H1 (cell line): ENCODE data around the gene STX10. TPM values are rescaled to one million over a fixed set of nuclear protein-coding genes. Genes with fewer than 3 reads are reported as not detected.

Experiments
- CTCF ChIA-PET: fragments of 300-600 bp; sonication (Branson Sonifier 250); formaldehyde crosslinking; loops from one replicate; lab custom pipeline; 2021; ENCODE audit not compliant: partially characterized antibody; lab: Charles Lee
- POLR2A ChIA-PET: fragments of 300-600 bp; sonication (Branson Sonifier 250); formaldehyde crosslinking; loops from one replicate; lab custom pipeline; 2021; ENCODE audit warnings: inconsistent platforms; ENCODE audit not compliant: partially characterized antibody; lab: Charles Lee
- DNase-seq, 2 experiments: peaks; one replicate each; pipeline versions ENCODE4 v3.0.0 to v3.0.0-alpha.2; 2010 to 2022; ENCODE audit warnings: low spot score in 2 of 2, low read depth in 1 of 2, mixed read lengths in 1 of 2
- FAIRE-seq: peaks from 2 replicates; lab custom pipeline; 2011; peaks lifted over from hg19 to GRCh38; lab: Jason Lieb, UNC
- H2AFZ ChIP-seq: 2 replicates; pipeline ENCODE4 v1.8.1; 2012; ENCODE audit warnings: low read length, inconsistent platforms
- H2AK5ac ChIP-seq: 2 replicates; pipeline ENCODE4 v1.6.1; 2013; ENCODE audit warnings: low read depth, low read length
- H2BK120ac ChIP-seq: replicated peaks from 2 replicates; pipeline ENCODE3; 2013; ENCODE audit warnings: low read depth, low read length, inconsistent platforms
- H2BK12ac ChIP-seq: 2 replicates; pipeline ENCODE4 v1.6.1; 2013; ENCODE audit warnings: low read depth, low read length
- H2BK15ac ChIP-seq: 2 replicates; pipeline ENCODE4 v1.6.1; 2013; ENCODE audit warnings: low read length
- H2BK20ac ChIP-seq: 2 replicates; pipeline ENCODE4 v1.6.1; 2013; ENCODE audit warnings: low read length
- H2BK5ac ChIP-seq: 2 replicates; pipeline ENCODE4 v1.6.1; 2013; ENCODE audit warnings: low read depth, low read length
- H3K14ac ChIP-seq: 2 replicates; pipeline ENCODE4 v1.6.1; 2013; ENCODE audit warnings: inconsistent platforms; ENCODE audit not compliant: insufficient read length
- H3K18ac ChIP-seq: 2 replicates; pipeline ENCODE4 v1.6.1; 2013; ENCODE audit warnings: low read length; ENCODE audit errors: extremely low read depth
- H3K23ac ChIP-seq: 2 replicates; pipeline ENCODE4 v1.6.1; 2013; ENCODE audit warnings: inconsistent platforms; ENCODE audit not compliant: insufficient read length
- H3K23me2 ChIP-seq: 2 replicates; pipeline ENCODE4 v1.6.1; 2013; ENCODE audit warnings: low read depth, low read length
- H3K27ac ChIP-seq: 2 replicates; pipeline ENCODE4 v1.6.1; 2011; ENCODE audit warnings: low read depth, low read length, inconsistent platforms
- H3K27me3 ChIP-seq, 4 experiments: replicated peaks in 1 of 4; 1 replicate in 1 of 4; 2 replicates in 3 of 4; pipeline versions ENCODE4 v1.6.1 to v1.8.1; 2011 to 2013; ENCODE audit warnings: low read length in 3 of 4, mild to moderate bottlenecking in 3 of 4, inconsistent platforms in 2 of 4, mixed read lengths in 2 of 4, moderate library complexity in 1 of 4; ENCODE audit not compliant: control insufficient read depth in 3 of 4, insufficient read depth in 3 of 4; ENCODE audit errors: extremely low read depth in 1 of 4
- H3K36me3 ChIP-seq, 4 experiments: 2 replicates each; pipeline versions ENCODE4 v1.6.1 to v1.8.1; 2011 to 2013; ENCODE audit warnings: mild to moderate bottlenecking in 4 of 4, low read length in 3 of 4, moderate library complexity in 2 of 4, control low read depth in 1 of 4, inconsistent platforms in 1 of 4; ENCODE audit not compliant: insufficient read depth in 4 of 4, control insufficient read depth in 2 of 4
- H3K4ac ChIP-seq: replicated peaks from 2 replicates; pipeline ENCODE3; 2013; ENCODE audit warnings: low read length, low read depth, mixed read lengths, inconsistent platforms; ENCODE audit not compliant: insufficient read length
- H3K4me1 ChIP-seq, 4 experiments: replicated peaks in 1 of 4; 1 replicate in 1 of 4; 2 replicates in 3 of 4; pipeline versions ENCODE4 v1.6.1 to v1.8.1; 2011 to 2013; ENCODE audit warnings: low read length in 3 of 4, inconsistent platforms in 2 of 4, mixed read lengths in 1 of 4; ENCODE audit not compliant: insufficient read depth in 4 of 4, control insufficient read depth in 3 of 4
- H3K4me2 ChIP-seq, 2 experiments: 2 replicates each; pipeline versions ENCODE4 v1.6.1 to v1.8.1; 2011 to 2013; ENCODE audit warnings: low read depth in 2 of 2, low read length in 2 of 2, control low read depth in 1 of 2, inconsistent platforms in 1 of 2, mild to moderate bottlenecking in 1 of 2; ENCODE audit not compliant: insufficient read depth in 1 of 2
- H3K4me3 ChIP-seq, 4 experiments: fragments of 200-600, 300-600 bp in 1 of 4; sonication (generic), shearing (Covaris generic), sonication (Bioruptor Twin) in 1 of 4; 2 replicates each; pipeline versions ENCODE4 v1.5.1 to v1.8.1; 2011 to 2016; ENCODE audit warnings: low read length in 4 of 4, low read depth in 3 of 4, control low read depth in 2 of 4, inconsistent platforms in 2 of 4, mild to moderate bottlenecking in 2 of 4, mixed read lengths in 1 of 4, moderate library complexity in 1 of 4; ENCODE audit not compliant: insufficient read depth in 2 of 4; ENCODE audit errors: extremely low read depth in 1 of 4
- H3K56ac ChIP-seq: replicated peaks from 2 replicates; pipeline ENCODE3; 2013; ENCODE audit warnings: low read depth, mild to moderate bottlenecking, mixed read lengths, low read length, inconsistent platforms; ENCODE audit not compliant: insufficient read length
- H3K79me1 ChIP-seq: 2 replicates; pipeline ENCODE4 v1.6.1; 2013; ENCODE audit warnings: low read depth, low read length, control low read depth
- H3K79me2 ChIP-seq, 2 experiments: 2 replicates each; pipeline versions ENCODE4 v1.6.1 to v1.8.1; 2012 to 2013; ENCODE audit warnings: low read length in 2 of 2, mild to moderate bottlenecking in 2 of 2, inconsistent platforms in 1 of 2; ENCODE audit not compliant: insufficient read depth in 2 of 2, control insufficient read depth in 1 of 2
- H3K9ac ChIP-seq, 4 experiments: replicated peaks in 1 of 4; 1 replicate in 1 of 4; 2 replicates in 3 of 4; pipeline versions ENCODE4 v1.6.1 to v1.8.1; 2011 to 2013; ENCODE audit warnings: low read depth in 3 of 4, low read length in 3 of 4, control low read depth in 2 of 4, mild to moderate bottlenecking in 2 of 4, moderate library complexity in 2 of 4, inconsistent platforms in 1 of 4; ENCODE audit errors: extremely low read depth in 1 of 4
- H3K9me3 ChIP-seq, 2 experiments: 2 replicates each; pipeline versions ENCODE4 v1.6.1 to v1.8.1; 2012 to 2013; ENCODE audit warnings: mild to moderate bottlenecking in 2 of 2, moderate library complexity in 2 of 2, control low read depth in 1 of 2, inconsistent platforms in 1 of 2, low read depth in 1 of 2, low read length in 1 of 2, mixed read lengths in 1 of 2; ENCODE audit not compliant: insufficient read depth in 2 of 2
- H4K20me1 ChIP-seq, 2 experiments: replicated peaks in 1 of 2; 2 replicates each; pipeline versions ENCODE3 to v1.8.1; 2011 to 2013; ENCODE audit warnings: inconsistent platforms in 2 of 2, low read length in 2 of 2, mild to moderate bottlenecking in 1 of 2; ENCODE audit not compliant: insufficient read depth in 2 of 2, control insufficient read depth in 1 of 2
- H4K5ac ChIP-seq: 2 replicates; pipeline ENCODE4 v1.6.1; 2013; ENCODE audit warnings: low read length, low read depth, mixed read lengths, inconsistent platforms; ENCODE audit not compliant: insufficient read length
- H4K8ac ChIP-seq: 2 replicates; pipeline ENCODE4 v1.8.0; 2013; ENCODE audit warnings: mild to moderate bottlenecking, moderate library complexity, low read length, inconsistent platforms; ENCODE audit not compliant: insufficient read depth; ENCODE audit errors: extremely low read depth
- H4K91ac ChIP-seq: replicated peaks from 2 replicates; pipeline ENCODE3; 2013; ENCODE audit warnings: low read length, mixed read lengths, inconsistent platforms; ENCODE audit not compliant: insufficient read length
- RXRA ChIP-seq: IDR thresholded peaks from 2 replicates; pipeline ENCODE4 v1.6.1; 2011; ENCODE audit warnings: low read depth, mild to moderate bottlenecking, low read length, moderate library complexity; ENCODE audit not compliant: insufficient read depth
- SIN3A ChIP-seq, 2 experiments: IDR thresholded peaks in 1 of 2; conservative IDR thresholded peaks in 1 of 2; 2 replicates each; pipeline ENCODE4 v1.6.1; 2011 to 2012; ENCODE audit warnings: low read length in 2 of 2, improper control_type of control experiment in 1 of 2, low read depth in 1 of 2, mild to moderate bottlenecking in 1 of 2
- WGBS, 2 experiments: shearing (Covaris generic) in 1 of 2; methylation state at CpG; one replicate each; pipeline versions ENCODE4 v1.1.6 to v1.1.7; 2013 to 2015; ENCODE audit warnings: low lambda C conversion rate in 2 of 2, mixed read lengths in 2 of 2, inconsistent platforms in 1 of 2, low coverage in 1 of 2, missing lambda C conversion rate in 1 of 2; ENCODE audit not compliant: insufficient replicate concordance in 2 of 2, insufficient coverage in 1 of 2, insufficient read length in 1 of 2; ENCODE audit errors: extremely low coverage in 1 of 2, missing lambda C conversion rate in 1 of 2; 5-methylcytosine and 5-hydroxymethylcytosine counted together
- polyA plus RNA-seq, 7 experiments: library from polyadenylated mRNA; depleted of rRNA in 3 of 7; stranded (reverse) in 5 of 7; unstranded in 2 of 7; fragments of >200 nt in 5 of 7; fragments of 200-250 nt in 2 of 7; gene quantifications; 1 replicate in 5 of 7; 2 replicates in 1 of 7; 4 replicates in 1 of 7; pipeline versions ENCODE4 v1.2.1 to v1.2.3, GENCODE V29; 2011 to 2013; ENCODE audit warnings: missing spikeins in 2 of 7, mixed read lengths in 2 of 7
- total RNA-seq: library from RNA; stranded (reverse); fragmentation: NEBNext Ultra II Directional; extraction: Animal tissue kit (Norgen Biotek cat#: 25700); gene quantifications from 2 replicates; pipeline ENCODE4 v1.2.1, GENCODE V29; 2021

Gene STX10
- total and polyA plus RNA-seq, 2 of the 8 experiments (the other 6 are each of a cell fraction or from before 2014, with no cell fraction given), result 53.0 to 80.1 TPM

GRCh38 chr19:13172346-13173138 lies 22.4 kb upstream of the STX10 start:
- POLR2A ChIA-PET, result interaction anchor here (0.8 to 12.0 kb wide), 6 partner anchors 9 to 53 kb away, joined by 3 to 530 read pairs (median 8); partner anchors contain the start of genes IER2 and STX10
- FAIRE-seq, result no peak
- TF ChIP-seq SIN3A (conservative IDR thresholded peaks at IDR 0.05 in 1 of 2, IDR thresholded peaks at IDR 0.05 in 1 of 2; ENCODE audit: low read depth in 1 of 2, low read length in 2 of 2) (no peak), RXRA (no peak)

More at GRCh38 chr19:13172346-13173138, 22.4 kb upstream of the STX10 start:
- Histone ChIP-seq H4K91ac (no peak overlapping the region), H3K14ac (no peak overlapping the region), H2BK15ac (0 out of 2 replicates have a peak overlapping the region, but pooled peaks have one; percentile 40), H3K18ac (no peak overlapping the region), H3K23ac (no peak overlapping the region), H3K4me2 (no peak overlapping the region), H2AFZ (no peak overlapping the region), H3K79me2 (no peaks in the 10 kb centered on the region), H4K20me1 (no peaks in the 10 kb centered on the region), H3K23me2 (no peaks in the 10 kb centered on the region), H2BK120ac (no peak overlapping the region), H3K27me3 (no peaks in the 10 kb centered on the region), H3K9ac (no peak overlapping the region), H3K27ac (no peak overlapping the region), H4K8ac (peak overlapping the region; percentile 85; the same call in 1 of the 2 replicates), H2AK5ac (no peak overlapping the region), H3K56ac (no peak overlapping the region), H2BK5ac (0 out of 2 replicates have a peak overlapping the region, but pooled peaks have one; percentile 4), H2BK20ac (no peak overlapping the region), H3K4me3 (no peak overlapping the region), H4K5ac (no peak overlapping the region), H2BK12ac (peak overlapping the region; percentile 29; the same call in 1 of the 2 replicates), H3K4ac (no peak overlapping the region), H3K79me1 (no peaks in the 10 kb centered on the region), H3K4me1 (peaks cover 0 to 5% (median 3%) of the 10 kb centered on the region in 4 experiments; a peak in 4 of 7 replicates), H3K36me3 (no peaks in the 10 kb centered on the region), H3K9me3 (no peaks in the 10 kb centered on the region)
- CTCF ChIA-PET, result interaction anchor here (0.7 to 1.6 kb wide), 5 partner anchors 9 to 57 kb away, joined by 3 to 6 read pairs (median 4); no protein-coding TSS in a partner anchor
- no peak for DNase-seq
- WGBS, 2 experiments, result 92% methylated on average over 16 of the region's 18 CpGs; no CpG with 5 or more reads in 1 of the 2 experiments
